ENCODE results near the gene FXYD5.

Gene FXYD5

DNA sequence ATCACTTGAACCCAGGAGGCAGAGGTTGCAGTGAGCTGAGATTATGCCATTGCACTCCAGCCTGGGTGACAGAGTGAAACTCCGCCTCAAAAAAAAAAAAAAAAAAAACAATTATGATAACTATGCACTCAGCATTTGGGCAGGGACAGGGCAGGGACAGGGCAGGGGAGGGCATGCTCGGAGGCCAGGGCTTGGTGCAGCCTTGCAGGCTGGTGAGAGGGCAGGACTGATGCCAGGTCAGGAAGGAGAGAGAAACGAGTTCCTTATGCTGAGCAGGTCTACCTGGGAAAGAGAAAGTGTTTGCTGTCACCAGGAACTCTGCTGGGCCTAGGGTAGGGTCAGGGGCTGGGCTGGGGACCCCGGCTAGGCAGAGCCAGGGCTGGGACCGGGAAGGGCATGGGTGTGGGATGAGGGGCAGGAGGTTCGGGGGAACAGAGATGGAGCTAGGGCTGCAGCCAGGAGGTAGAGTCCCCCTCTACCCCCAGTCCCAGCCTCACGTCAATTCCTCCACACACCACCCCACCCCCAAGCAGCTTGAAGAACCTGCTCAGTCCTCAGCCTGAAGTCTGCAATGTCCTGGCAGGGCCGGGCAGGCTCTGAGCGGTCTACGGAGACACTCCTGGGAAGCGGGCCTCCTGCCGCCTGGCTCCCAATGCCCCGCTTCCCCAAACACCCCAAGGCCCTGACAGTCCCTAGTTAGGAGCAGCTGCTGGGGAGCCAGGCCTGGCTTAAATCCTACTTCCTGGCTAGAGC is 36.1 kb upstream of the FXYD5 start:
- H3K9me3 ChIP-seq (ENCODE audit: low read length) = no peaks in the 10 kb centered on the region
- H3K79me2 ChIP-seq (ENCODE audit: insufficient read depth, low read length) = no peaks in the 10 kb centered on the region
- H3K4me2 ChIP-seq (ENCODE audit: low read length) = no peak overlapping the region
- H3K36me3 ChIP-seq (ENCODE audit: insufficient read depth, low read length) = no peaks in the 10 kb centered on the region
- H3K27ac ChIP-seq (ENCODE audit: low read depth, low read length, poor library complexity, severe bottlenecking) = no peak overlapping the region
- no peaks in the 10 kb centered on the region for H3K4me1 ChIP-seq (ENCODE audit: insufficient read depth, low read length, severe bottlenecking)
- no peaks in the 10 kb centered on the region for H4K20me1 ChIP-seq (ENCODE audit: insufficient read depth, low read length)
- H3F3A ChIP-seq (ENCODE audit: insufficient read depth, low read length) = no peaks in the 10 kb centered on the region
- TF ChIP-seq EZH2 (IDR thresholded peaks at IDR 0.05; ENCODE audit: borderline replicate concordance, low read length) (no peak), CTCF (IDR thresholded peaks at IDR 0.05; ENCODE audit: low read length) (no peak)
- no peaks in the 10 kb centered on the region; the same call in 1 of the 2 replicates for H3K27me3 ChIP-seq (ENCODE audit: insufficient read depth, low read length)
- no peak overlapping the region for H3K9ac ChIP-seq (ENCODE audit: low read length)
- H3K9me2 ChIP-seq (ENCODE audit: low read depth, low read length) = no peaks in the 10 kb centered on the region
- no peak overlapping the region for H3K4me3 ChIP-seq (ENCODE audit: low read depth, low read length, poor library complexity, severe bottlenecking)
- H2AFZ ChIP-seq (ENCODE audit: low read length) = no peak overlapping the region

- no peak overlapping the region for H3K27ac ChIP-seq (ENCODE audit: low read depth, low read length, poor library complexity, severe bottlenecking)
These were observed 35.4 kb upstream of the FXYD5 start for GRCh38 chr19:35119091-35119490.

DNA sequence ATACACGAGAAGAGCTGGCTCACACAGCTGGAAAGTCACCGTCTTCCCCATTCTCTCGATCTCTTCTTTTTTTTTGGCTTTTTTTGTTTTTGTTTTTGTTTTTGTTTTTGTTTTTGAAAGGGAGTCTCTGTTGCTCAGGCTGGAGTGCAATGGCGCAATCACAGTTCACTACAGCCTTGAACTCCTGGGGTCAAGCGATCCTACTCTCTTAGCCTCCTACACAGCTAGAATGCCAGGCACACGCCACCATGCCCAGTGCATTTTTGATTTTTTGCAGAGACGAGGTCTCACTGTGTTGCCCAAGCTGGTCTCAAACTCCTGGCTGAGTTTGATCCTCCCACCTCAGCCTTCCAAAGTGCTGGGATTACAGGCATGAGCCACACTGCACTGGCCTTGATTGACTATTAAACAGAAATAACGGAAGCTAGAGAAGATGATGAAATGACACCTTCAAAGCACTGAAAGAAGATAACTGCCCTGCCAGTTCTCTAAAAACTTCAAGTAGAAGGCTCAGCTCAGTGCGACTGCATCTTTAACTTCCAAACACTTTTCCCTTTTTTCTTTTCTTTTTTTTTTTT is 34.9 kb upstream of the FXYD5 start:
- no peaks in the 10 kb centered on the region for H3F3A ChIP-seq (ENCODE audit: insufficient read depth, low read length)
- H4K20me1 ChIP-seq (ENCODE audit: insufficient read depth, low read length) = no peaks in the 10 kb centered on the region
- no peaks in the 10 kb centered on the region for H3K9me2 ChIP-seq (ENCODE audit: low read depth, low read length)
- H3K9me3 ChIP-seq (ENCODE audit: low read length) = no peaks in the 10 kb centered on the region
- no peak overlapping the region for H3K9ac ChIP-seq (ENCODE audit: low read length)
- H3K27me3 ChIP-seq (ENCODE audit: insufficient read depth, low read length) = no peaks in the 10 kb centered on the region; the same call in 1 of the 2 replicates
- H2AFZ ChIP-seq (ENCODE audit: low read length) = no peak overlapping the region
- H3K4me2 ChIP-seq (ENCODE audit: low read length) = no peak overlapping the region
- no peak overlapping the region for H3K27ac ChIP-seq (ENCODE audit: low read depth, low read length, poor library complexity, severe bottlenecking)
- TF ChIP-seq CTCF (IDR thresholded peaks at IDR 0.05; ENCODE audit: low read length) (no peak), EZH2 (IDR thresholded peaks at IDR 0.05; ENCODE audit: borderline replicate concordance, low read length) (no peak)
- peaks cover 8% of the 10 kb centered on the region for H3K4me1 ChIP-seq (ENCODE audit: insufficient read depth, low read length, severe bottlenecking)
- no peak overlapping the region for H3K4me3 ChIP-seq (ENCODE audit: low read depth, low read length, poor library complexity, severe bottlenecking)
- no peaks in the 10 kb centered on the region for H3K79me2 ChIP-seq (ENCODE audit: insufficient read depth, low read length)
- no peaks in the 10 kb centered on the region for H3K36me3 ChIP-seq (ENCODE audit: insufficient read depth, low read length)

More at GRCh38 chr19:35119091-35119490, 35.4 kb upstream of the FXYD5 start:
- H3K4me2 ChIP-seq (ENCODE audit: low read length) = no peak overlapping the region
- no peaks in the 10 kb centered on the region for H3K36me3 ChIP-seq (ENCODE audit: insufficient read depth, low read length)
- no peaks in the 10 kb centered on the region for H3K9me2 ChIP-seq (ENCODE audit: low read depth, low read length)
- H3K79me2 ChIP-seq (ENCODE audit: insufficient read depth, low read length) = no peaks in the 10 kb centered on the region
- peaks cover 3% of the 10 kb centered on the region for H3K4me1 ChIP-seq (ENCODE audit: insufficient read depth, low read length, severe bottlenecking)
- no peak overlapping the region for H3K4me3 ChIP-seq (ENCODE audit: low read depth, low read length, poor library complexity, severe bottlenecking)
- H3K9me3 ChIP-seq (ENCODE audit: low read length) = no peaks in the 10 kb centered on the region
- no peak for TF ChIP-seq CTCF (IDR thresholded peaks at IDR 0.05; ENCODE audit: low read length)
- no peak for TF ChIP-seq EZH2 (IDR thresholded peaks at IDR 0.05; ENCODE audit: borderline replicate concordance, low read length)
- H3K9ac ChIP-seq (ENCODE audit: low read length) = no peak overlapping the region
- no peaks in the 10 kb centered on the region for H3F3A ChIP-seq (ENCODE audit: insufficient read depth, low read length)
- H4K20me1 ChIP-seq (ENCODE audit: insufficient read depth, low read length) = no peaks in the 10 kb centered on the region
- no peak overlapping the region for H2AFZ ChIP-seq (ENCODE audit: low read length)
- no peaks in the 10 kb centered on the region; the same call in 1 of the 2 replicates for H3K27me3 ChIP-seq (ENCODE audit: insufficient read depth, low read length)

Data from OCI-LY1 (cell line).